ENCODE results near the gene OR8D1. TPM values are rescaled to one million over a fixed set of nuclear protein-coding genes. Genes with fewer than 3 reads are reported as not detected.

The OR8D1 gene
- total RNA-seq, 4 donors from 2014 or later: not detected

DNA sequence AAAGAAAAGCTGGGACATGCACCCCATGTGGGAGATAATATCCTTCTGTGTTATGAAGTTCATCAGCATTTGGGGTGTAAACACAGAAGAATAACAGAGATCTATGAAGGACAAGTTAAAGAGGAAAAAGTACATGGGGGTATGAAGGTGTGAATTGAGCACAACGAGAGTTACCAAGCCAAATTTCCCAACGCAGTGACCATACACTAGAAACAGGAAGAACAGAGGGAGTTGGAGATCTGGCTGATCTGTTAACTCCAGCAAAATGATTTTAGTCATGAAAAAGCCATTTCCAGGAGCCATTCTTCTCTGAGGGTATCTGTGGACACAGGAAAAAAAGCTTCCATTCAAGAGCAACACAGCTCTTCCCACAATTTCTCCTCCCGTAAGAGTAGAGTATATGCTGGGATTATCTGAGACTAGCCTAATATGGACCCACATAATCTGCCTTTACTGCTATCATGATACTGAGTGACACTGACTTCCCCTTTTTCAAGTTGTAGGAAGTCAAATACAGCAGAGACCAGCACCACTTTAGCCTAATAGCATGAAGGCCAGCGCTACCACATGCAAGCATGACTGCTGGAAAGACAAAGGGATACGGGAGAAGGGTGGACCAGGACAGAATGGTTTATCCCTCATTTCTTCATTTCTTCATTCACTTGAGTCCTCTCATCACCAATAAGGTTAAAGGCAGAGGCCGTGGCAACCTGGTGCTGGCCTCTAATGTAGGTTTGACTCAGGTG is 25.8 kb upstream of the OR8D1 start:
- H3K27ac ChIP-seq: no peak overlapping the region
- in situ Hi-C loops (cut with MboI; ENCODE audit: low sequenced_read_pairs in 4 of 4): no loop called here
- ATAC-seq: no peak

DNA sequence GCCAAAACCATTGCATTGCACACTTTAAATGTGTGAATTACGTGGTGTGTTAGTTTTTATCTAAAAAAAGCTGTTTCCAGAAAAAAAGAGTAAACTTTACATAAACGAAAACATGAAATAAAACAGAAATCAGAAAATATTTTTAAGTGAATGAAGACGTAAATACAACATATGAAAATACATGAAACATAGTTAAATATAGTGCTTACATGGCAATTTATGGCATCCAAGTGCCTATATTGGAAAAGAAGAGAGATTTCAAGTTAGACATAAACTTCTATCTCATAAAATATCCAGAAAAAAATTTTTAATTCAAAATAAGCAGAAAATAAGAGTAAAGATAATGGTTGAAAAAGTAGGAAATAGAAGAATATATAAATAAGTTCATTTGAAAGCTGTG is 18.1 kb upstream of the OR8D1 start:
- no peaks in the 10 kb centered on the region for H3K4me1 ChIP-seq
- in situ Hi-C loops (cut with MboI; ENCODE audit: low sequenced_read_pairs in 4 of 4) (no loop called here), intact Hi-C loops (cut with DNase I; ENCODE audit: low total_unique reads) (no loop called here)
- no peaks in the 10 kb centered on the region for H3K9me3 ChIP-seq
- no peaks in the 10 kb centered on the region for H3K36me3 ChIP-seq
- ATAC-seq (no peak), DNase-seq (no peak)
- H3K27me3 ChIP-seq: no peaks in the 10 kb centered on the region
- TF ChIP-seq POLR2A (IDR thresholded peaks at IDR 0.05): no peak
- TF ChIP-seq, protein P1, sequence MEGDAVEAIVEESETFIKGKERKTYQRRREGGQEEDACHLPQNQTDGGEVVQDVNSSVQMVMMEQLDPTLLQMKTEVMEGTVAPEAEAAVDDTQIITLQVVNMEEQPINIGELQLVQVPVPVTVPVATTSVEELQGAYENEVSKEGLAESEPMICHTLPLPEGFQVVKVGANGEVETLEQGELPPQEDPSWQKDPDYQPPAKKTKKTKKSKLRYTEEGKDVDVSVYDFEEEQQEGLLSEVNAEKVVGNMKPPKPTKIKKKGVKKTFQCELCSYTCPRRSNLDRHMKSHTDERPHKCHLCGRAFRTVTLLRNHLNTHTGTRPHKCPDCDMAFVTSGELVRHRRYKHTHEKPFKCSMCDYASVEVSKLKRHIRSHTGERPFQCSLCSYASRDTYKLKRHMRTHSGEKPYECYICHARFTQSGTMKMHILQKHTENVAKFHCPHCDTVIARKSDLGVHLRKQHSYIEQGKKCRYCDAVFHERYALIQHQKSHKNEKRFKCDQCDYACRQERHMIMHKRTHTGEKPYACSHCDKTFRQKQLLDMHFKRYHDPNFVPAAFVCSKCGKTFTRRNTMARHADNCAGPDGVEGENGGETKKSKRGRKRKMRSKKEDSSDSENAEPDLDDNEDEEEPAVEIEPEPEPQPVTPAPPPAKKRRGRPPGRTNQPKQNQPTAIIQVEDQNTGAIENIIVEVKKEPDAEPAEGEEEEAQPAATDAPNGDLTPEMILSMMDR (IDR thresholded peaks at IDR 0.05 in 4 of 5, conservative IDR thresholded peaks at IDR 0.05 in 1 of 5): no peak
- H3K27ac ChIP-seq: no peak overlapping the region
- no peak overlapping the region for H3K4me3 ChIP-seq

More for the DNA sequence above, 25.8 kb upstream of the OR8D1 start:
- TF ChIP-seq, protein P1 (IDR thresholded peaks at IDR 0.05 in 4 of 5, conservative IDR thresholded peaks at IDR 0.05 in 1 of 5): no peak
- no peak for TF ChIP-seq POLR2A (IDR thresholded peaks at IDR 0.05)
- H3K4me1 ChIP-seq: no peaks in the 10 kb centered on the region
- H3K4me3 ChIP-seq: no peak overlapping the region
- no peak for DNase-seq
- no peaks in the 10 kb centered on the region for H3K36me3 ChIP-seq
- no peaks in the 10 kb centered on the region for H3K27me3 ChIP-seq
- intact Hi-C loops (cut with DNase I; ENCODE audit: low total_unique reads): no loop called here
- H3K9me3 ChIP-seq: no peaks in the 10 kb centered on the region

DNA sequence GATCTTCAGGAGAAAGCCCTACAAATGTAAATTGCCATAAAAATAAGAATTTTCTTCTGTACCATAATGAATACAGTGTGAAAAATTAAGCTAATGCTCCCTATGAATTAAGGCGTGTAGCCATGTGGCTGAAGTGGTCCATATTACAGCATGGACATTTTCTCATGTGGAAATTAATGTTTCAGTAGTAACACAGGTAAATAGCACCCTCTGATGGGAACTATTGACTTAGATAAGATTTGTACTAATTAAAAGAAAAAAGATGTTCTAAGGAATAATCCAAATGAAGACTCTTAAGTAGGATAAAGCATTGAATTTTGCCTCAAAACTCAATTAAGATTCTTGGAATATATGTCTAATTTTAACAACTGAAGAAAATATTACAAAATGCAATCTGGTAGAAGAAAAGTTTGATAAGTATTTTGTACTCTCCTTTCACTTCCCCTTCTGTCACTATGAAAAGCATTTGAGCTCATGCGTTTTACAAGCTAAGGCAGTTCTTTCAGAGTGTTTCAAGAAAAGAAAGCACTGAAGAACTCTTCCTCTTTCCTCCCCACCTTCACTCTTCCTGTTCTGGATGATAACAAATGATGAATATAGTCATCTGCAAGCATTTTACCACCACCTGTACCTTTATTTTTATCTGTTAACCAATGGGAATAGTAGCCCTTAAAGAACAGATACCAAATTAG is 16.2 kb upstream of the OR8D1 start:
- in situ Hi-C loops (cut with MboI; ENCODE audit: low sequenced_read_pairs in 4 of 4): no loop called here
- no peak for TF ChIP-seq POLR2A (IDR thresholded peaks at IDR 0.05)
- TF ChIP-seq, protein P1 (IDR thresholded peaks at IDR 0.05 in 4 of 5, conservative IDR thresholded peaks at IDR 0.05 in 1 of 5): no peak
- no peaks in the 10 kb centered on the region for H3K36me3 ChIP-seq
- intact Hi-C loops (cut with DNase I; ENCODE audit: low total_unique reads): no loop called here
- H3K4me3 ChIP-seq: no peak overlapping the region
- H3K9me3 ChIP-seq: no peaks in the 10 kb centered on the region
- no peaks in the 10 kb centered on the region for H3K27me3 ChIP-seq
- ATAC-seq (no peak), DNase-seq (no peak)
- H3K27ac ChIP-seq: no peak overlapping the region
- H3K4me1 ChIP-seq: no peaks in the 10 kb centered on the region

DNA sequence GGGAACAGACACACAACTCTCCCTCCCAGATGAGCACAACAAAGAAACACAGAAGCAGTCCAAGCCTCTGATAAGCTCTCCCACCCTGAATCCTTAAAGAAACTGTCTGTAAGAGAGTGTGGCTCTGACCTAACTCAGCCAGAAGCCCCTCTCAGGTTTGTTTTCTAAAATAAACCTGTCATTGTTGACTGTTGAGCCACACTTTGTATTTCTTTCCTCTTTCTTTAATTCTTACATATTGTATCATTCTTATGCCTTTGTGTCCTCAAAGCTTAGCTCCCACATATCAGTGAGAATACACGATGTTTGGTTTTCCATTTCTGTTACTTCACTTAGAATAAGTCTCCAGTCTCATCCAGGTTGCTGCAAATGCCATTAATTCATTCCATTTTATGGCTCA is 14.0 kb upstream of the OR8D1 start:
- DNase-seq: no peak

More for the DNA sequence above, 14.0 kb upstream of the OR8D1 start:
- TF ChIP-seq POLR2A (IDR thresholded peaks at IDR 0.05): no peak
- TF ChIP-seq, protein P1 (IDR thresholded peaks at IDR 0.05 in 4 of 5, conservative IDR thresholded peaks at IDR 0.05 in 1 of 5): no peak
- no peak overlapping the region for H3K27ac ChIP-seq
- no peaks in the 10 kb centered on the region for H3K27me3 ChIP-seq
- in situ Hi-C loops (cut with MboI; ENCODE audit: low sequenced_read_pairs in 4 of 4) (no loop called here), intact Hi-C loops (cut with DNase I; ENCODE audit: low total_unique reads) (no loop called here)
- H3K4me1 ChIP-seq: no peaks in the 10 kb centered on the region
- H3K4me3 ChIP-seq: no peak overlapping the region
- ATAC-seq: no peak
- H3K9me3 ChIP-seq: no peaks in the 10 kb centered on the region
- H3K36me3 ChIP-seq: no peaks in the 10 kb centered on the region
